ENCODE data around the gene ZNF467.

GRCh38 chr7:149762610-149763009 lies 10.8 kb downstream of the ZNF467 start:
- TF ChIP-seq CTCF (IDR thresholded peaks at IDR 0.05) (no peak), POLR2A (IDR thresholded peaks at IDR 0.05) (no peak)
